Adrenal gland (tissue), 12 donors: ENCODE data around the gene NLGN2. TPM values are rescaled to one million over a fixed set of nuclear protein-coding genes. Genes with fewer than 3 reads are reported as not detected.

Source experiments
- DNase-seq, 7 donors: peaks; one replicate each; pipeline ENCODE4 v3.0.0-alpha.2; 2019 to 2020
- H3K27ac ChIP-seq, 5 donors: fragments of 200-600 bp; sonication (generic) in 4 of 5; 1 replicate in 3 of 5; 2 replicates in 2 of 5; pipeline versions ENCODE4 v1.5.1 to v1.8.0; 2016 to 2020; ENCODE audit warnings: mild to moderate bottlenecking in 1 of 5
- H3K27me3 ChIP-seq: fragments of 200-600 bp; 2 replicates; pipeline ENCODE4 v1.8.0; 2021
- H3K36me3 ChIP-seq, 2 donors: fragments of 200-600 bp; replicated peaks in 1 of 2; 1 replicate in 1 of 2; 2 replicates in 1 of 2; pipeline versions ENCODE4 v1.5.1 to v1.8.0; 2018 to 2022
- H3K4me1 ChIP-seq, 2 donors: fragments of 200-600 bp; replicated peaks in 1 of 2; 1 replicate in 1 of 2; 2 replicates in 1 of 2; pipeline versions ENCODE4 v1.5.1 to v1.8.0; 2018 to 2021
- H3K4me3 ChIP-seq, 4 donors: fragments of 200-600 bp; sonication (generic) in 3 of 4; one replicate each; pipeline ENCODE4 v1.5.1; 2016 to 2018
- H3K9me3 ChIP-seq, 3 donors: fragments of 200-600 bp; sonication (generic) in 1 of 3; replicated peaks in 1 of 3; 1 replicate in 2 of 3; 2 replicates in 1 of 3; pipeline versions ENCODE4 v1.5.1 to v1.8.0; 2016 to 2021
- CTCF ChIP-seq, 6 experiments: fragments of 450-650 bp in 4 of 6; fragments of 200-600 bp in 2 of 6; sonication (generic) in 1 of 6; IDR thresholded peaks; 1 replicate in 5 of 6; 2 replicates in 1 of 6; pipeline versions ENCODE4 v1.5.1 to v1.8.0; 2016 to 2021; ENCODE audit warnings: antibody characterized with exemption in 6 of 6, mild to moderate bottlenecking in 2 of 6, moderate library complexity in 1 of 6
- POLR2A ChIP-seq, 2 donors: fragments of 450-650 bp; IDR thresholded peaks; one replicate each; pipeline ENCODE4 v1.6.1; 2017; ENCODE audit warnings: antibody characterized with exemption in 2 of 2, mild to moderate bottlenecking in 2 of 2, moderate library complexity in 1 of 2
- WGBS, 4 donors: extraction: QIAGEN DNeasy Blood & Tissue Kit in 2 of 4; methylation state at CpG; one replicate each; pipeline versions ENCODE4 v1.1.5 to v1.1.7; 2013 to 2017; 5-methylcytosine and 5-hydroxymethylcytosine counted together
- intact Hi-C, 2 donors: fragments of 100-400 bp; cut with DNase I; formaldehyde crosslinking; loops; one replicate each; pipeline versions ENCODE4 v1.14.1 to v1.15.0; 2022 to 2023
- polyA plus RNA-seq, 3 donors: library from polyadenylated mRNA; stranded (reverse); fragments of 200-250 nt in 2 of 3; fragments of 350-450 nt in 1 of 3; fragmentation: Illumina TruSeq in 1 of 3; extraction: RNeasy Lipid Tissue Mini Kit (QIAGEN cat#74804) in 1 of 3; gene quantifications; one replicate each; pipeline ENCODE4 v1.2.3, GENCODE V29; 2013 to 2014
- total RNA-seq, 9 donors: library from RNA; depleted of rRNA in 4 of 9; stranded (reverse); fragments of >200 nt in 4 of 9; fragments of 120-200 nt in 1 of 9; fragmentation: NEBNext Ultra II Directional in 1 of 9; extraction: Animal tissue kit (Norgen Biotek cat#: 25700) in 1 of 9; gene quantifications; one replicate each; pipeline versions ENCODE4 v1.1.0 to v1.2.4, GENCODE V29; 2013 to 2023
- donor health status: healthy with polysubstance abuse.
- donor health status: Bipolar disorder and iron deficiency.
- donor health status: DM: yes; HTN: yes; CAD: no.
- donor health status: DM: no; HTN: no; CAD: no.
- donor health status: DM: no; HTN: no; CAD: no.
- donor health status: DM: yes; HTN: yes; CAD: no.

NLGN2 gene
- total and polyA plus RNA-seq, 12 donors, result 2.8 to 44.6 (median 16.6) TPM

DNA sequence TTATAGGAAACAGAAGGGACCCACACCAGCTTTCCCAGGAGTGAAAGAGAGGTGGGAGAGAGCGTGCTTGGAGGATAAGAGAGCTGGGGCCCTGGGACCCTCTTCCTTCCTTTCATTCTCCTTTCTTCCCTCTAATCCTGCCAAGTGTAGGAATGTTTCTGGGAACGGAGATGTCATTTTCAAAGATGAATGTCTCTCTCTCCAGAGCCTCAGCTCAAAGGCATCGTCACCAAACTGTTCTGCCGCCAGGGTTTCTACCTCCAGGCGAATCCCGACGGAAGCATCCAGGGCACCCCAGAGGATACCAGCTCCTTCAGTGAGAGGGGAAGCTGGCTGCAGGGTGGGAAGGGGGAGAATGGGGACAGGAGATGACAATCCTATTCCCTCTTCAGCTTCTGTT lies 33.6 kb downstream of the NLGN2 start:
- peak in 6 of 7 donors; percentile 61 to 74 (median 71) for DNase-seq
- intact Hi-C loops, result no loop called here
- Histone ChIP-seq H3K36me3 (no peaks in the 10 kb centered on the region), H3K4me1 (peaks cover 51 to 61% of the 10 kb centered on the region in 2 donors), H3K27ac (peak overlapping the region; percentile 65 to 94 (median 87)), H3K4me3 (no peak overlapping the region), H3K27me3 (no peaks in the 10 kb centered on the region), H3K9me3 (no peaks in the 10 kb centered on the region)
- no peak for TF ChIP-seq CTCF (IDR thresholded peaks at IDR 0.05)
- peak in 1 of 2 donors; percentile 24 for TF ChIP-seq POLR2A (IDR thresholded peaks at IDR 0.05)
- WGBS, 4 donors, result 27 to 59% (median 42%) methylated on average over 7 of the region's 7 CpGs

DNA sequence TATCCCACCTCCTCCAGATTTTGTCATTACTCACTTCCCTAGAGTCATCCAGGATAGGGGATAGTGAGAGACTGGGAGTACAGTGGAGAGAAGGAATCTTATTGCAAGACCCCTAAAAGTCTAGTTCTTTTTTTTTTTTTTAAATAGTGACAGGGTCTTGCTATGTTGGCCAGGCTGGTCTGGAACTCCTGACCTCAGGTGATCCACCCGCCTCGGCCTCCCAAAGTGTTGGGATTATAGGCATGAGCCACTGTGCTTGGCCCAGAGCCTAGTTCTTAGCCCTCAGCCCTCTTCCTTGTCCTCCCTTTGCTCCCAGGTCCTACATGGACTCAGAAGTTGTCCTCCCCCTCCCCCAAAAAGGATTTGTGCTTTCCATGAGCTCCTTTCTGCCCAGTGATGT lies 34.5 kb downstream of the NLGN2 start:
- H3K27me3 ChIP-seq, result no peaks in the 10 kb centered on the region
- WGBS, 4 donors, result 86 to 100% (median 94%) methylated on average over 2 of the region's 2 CpGs

GRCh38 chr17:7443499-7444485 lies 36.1 kb downstream of the NLGN2 start:
- TF ChIP-seq CTCF (IDR thresholded peaks at IDR 0.05), result no peak
- TF ChIP-seq POLR2A (IDR thresholded peaks at IDR 0.05), result no peak
- Histone ChIP-seq H3K9me3 (no peaks in the 10 kb centered on the region), H3K27ac (peak overlapping the region; percentile 57 to 91 (median 86)), H3K27me3 (no peaks in the 10 kb centered on the region), H3K36me3 (no peaks in the 10 kb centered on the region), H3K4me3 (no peak overlapping the region), H3K4me1 (peaks cover 33 to 46% of the 10 kb centered on the region in 2 donors)
- WGBS, 4 donors, result 63 to 78% (median 74%) methylated on average over 7 of the region's 7 CpGs
- peak in 1 of 7 donors; percentile 62 for DNase-seq
- intact Hi-C loops, result no loop called here

More for the DNA sequence above, 34.5 kb downstream of the NLGN2 start:
- H3K9me3 ChIP-seq, result no peaks in the 10 kb centered on the region
- H3K4me3 ChIP-seq, result no peak overlapping the region
- intact Hi-C loops, result no loop called here
- H3K4me1 ChIP-seq, result peaks cover 42 to 53% of the 10 kb centered on the region in 2 donors
- DNase-seq, result no peak
- no peak overlapping the region for H3K27ac ChIP-seq
- TF ChIP-seq CTCF (IDR thresholded peaks at IDR 0.05) (no peak), POLR2A (IDR thresholded peaks at IDR 0.05) (no peak)
- no peaks in the 10 kb centered on the region for H3K36me3 ChIP-seq
